OCI-LY1 (cell line): Measurements from ENCODE around the gene CHSY1.
"Not testable (repeated sequence)": the region's sequence is repeated elsewhere in the genome, so short reads cannot be mapped to it uniquely, and the experiment has no call there.

Experiments used
- H2AFZ ChIP-seq: fragments of 200-600 bp; sonication (generic), shearing (Covaris generic); 2 replicates; pipeline ENCODE4 v1.6.0; 2014; ENCODE audit warnings: antibody characterized with exemption, mild to moderate bottlenecking, low read length
- H3F3A ChIP-seq: fragments of 200-600 bp; sonication (generic), shearing (Covaris generic); 2 replicates; pipeline ENCODE4 v1.6.0; 2014; ENCODE audit warnings: mild to moderate bottlenecking, antibody characterized with exemption, low read length, moderate library complexity; ENCODE audit not compliant: insufficient read depth
- H3K27ac ChIP-seq: fragments of 200-600 bp; sonication (generic); 2 replicates; pipeline ENCODE4 v1.5.1; 2014; ENCODE audit warnings: low read length, mixed run types, mild to moderate bottlenecking, low read depth; ENCODE audit not compliant: poor library complexity, severe bottlenecking
- H3K27me3 ChIP-seq: fragments of 200-600 bp; sonication (generic); 2 replicates; pipeline ENCODE4 v1.6.0; 2014; ENCODE audit warnings: antibody characterized with exemption, mild to moderate bottlenecking, low read length, moderate library complexity; ENCODE audit not compliant: insufficient read depth
- H3K36me3 ChIP-seq: fragments of 200-600 bp; sonication (generic); 2 replicates; pipeline ENCODE4 v1.6.1; 2014; ENCODE audit warnings: mild to moderate bottlenecking, antibody characterized with exemption, low read length, moderate library complexity, mixed read lengths; ENCODE audit not compliant: insufficient read depth
- H3K4me1 ChIP-seq: fragments of 200-600 bp; sonication (generic); 2 replicates; pipeline ENCODE4 v1.5.1; 2014; ENCODE audit warnings: mild to moderate bottlenecking, low read length, moderate library complexity; ENCODE audit not compliant: insufficient read depth, severe bottlenecking
- H3K4me2 ChIP-seq: fragments of 200-600 bp; sonication (generic), shearing (Covaris generic); 2 replicates; pipeline ENCODE4 v1.6.1; 2014; ENCODE audit warnings: low read length
- H3K4me3 ChIP-seq: fragments of 200-600 bp; sonication (generic); 2 replicates; pipeline ENCODE4 v1.5.1; 2014; ENCODE audit warnings: low read length, low read depth, mild to moderate bottlenecking, mixed read lengths; ENCODE audit not compliant: poor library complexity, severe bottlenecking
- H3K79me2 ChIP-seq: fragments of 200-600 bp; shearing (Covaris generic); 2 replicates; pipeline ENCODE4 v1.6.1; 2016; ENCODE audit warnings: mixed run types, low read length, mixed read lengths; ENCODE audit not compliant: insufficient read depth
- H3K9ac ChIP-seq: fragments of 200-600 bp; sonication (generic), shearing (Covaris generic); 2 replicates; pipeline ENCODE4 v1.6.1; 2014; ENCODE audit warnings: mild to moderate bottlenecking, low read length, mixed read lengths
- H3K9me2 ChIP-seq: fragments of 200-600 bp; sonication (generic), shearing (Covaris generic); 2 replicates; pipeline ENCODE4 v1.6.1; 2014; ENCODE audit warnings: low read depth, mild to moderate bottlenecking, low read length, mixed read lengths
- H3K9me3 ChIP-seq: fragments of 200-600 bp; shearing (Covaris generic); 2 replicates; pipeline ENCODE4 v1.6.1; 2014; ENCODE audit warnings: low read length, mixed read lengths
- H4K20me1 ChIP-seq: fragments of 200-600 bp; sonication (generic), shearing (Covaris generic); 2 replicates; pipeline ENCODE4 v1.6.0; 2016; ENCODE audit warnings: mild to moderate bottlenecking, low read length; ENCODE audit not compliant: insufficient read depth
- CTCF ChIP-seq: fragments of 200-600 bp; sonication (generic), shearing (Covaris generic); IDR thresholded peaks from 2 replicates; pipeline ENCODE4 v1.5.1; 2017; ENCODE audit warnings: mild to moderate bottlenecking, antibody characterized with exemption, low read length, moderate library complexity, mixed read lengths
- EZH2 ChIP-seq: fragments of 200-600 bp; sonication (generic), shearing (Covaris generic); IDR thresholded peaks from 2 replicates; pipeline ENCODE4 v1.8.0; 2017; ENCODE audit warnings: borderline replicate concordance, mixed run types, mild to moderate bottlenecking, antibody characterized with exemption, low read length, moderate library complexity, mixed read lengths

Gene CHSY1

GRCh38 chr15:101294731-101295606, 43.1 kb upstream of the CHSY1 start, which contains the start of gene SNRPA1:
SNRPA1 (minus strand) TSS chr15:101295248; CDS start chr15:101295178, 70 bp downstream.
- Histone ChIP-seq H2AFZ (peak within 1 kb of the TSS; percentile 97), H3K4me2 (peak within 1 kb of the TSS; percentile 98), H3K27ac (peak within 1 kb of the TSS; percentile 78), H4K20me1 (0 out of 2 replicates have a peak, but pooled peaks cover 6% of the 10 kb centered on the region), H3K9me2 (no peaks in the 10 kb centered on the region), H3K9ac (peak within 1 kb of the TSS; percentile 94), H3K9me3 (no peaks in the 10 kb centered on the region), H3K36me3 (peaks cover 26% of the 10 kb centered on the region), H3K27me3 (no peaks in the 10 kb centered on the region), H3F3A (no peaks in the 10 kb centered on the region), H3K79me2 (peaks cover 46% of the 10 kb centered on the region), H3K4me1 (peaks cover 32% of the 10 kb centered on the region), H3K4me3 (peak within 1 kb of the TSS; percentile 98)
- TF ChIP-seq CTCF (no peak), EZH2 (no peak)

DNA sequence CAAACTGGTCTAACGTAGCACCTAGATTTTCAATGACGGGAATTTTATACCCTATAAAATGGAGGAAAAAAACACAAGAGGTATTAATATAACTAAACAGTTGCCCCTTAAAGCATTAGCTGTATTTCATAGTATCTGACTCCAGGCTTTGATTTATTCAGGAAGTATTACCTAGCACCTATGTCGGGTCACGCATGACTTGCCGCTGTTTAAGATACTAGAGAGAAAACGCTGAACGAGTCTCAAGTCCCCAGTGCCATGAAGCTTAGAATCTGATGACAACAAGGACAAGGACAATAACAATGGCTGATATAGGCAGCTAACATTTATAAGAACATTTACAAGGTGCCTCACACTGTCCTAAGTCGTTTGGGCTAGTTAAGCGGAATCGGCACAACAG, 41.3 kb upstream of the CHSY1 start:
- Histone ChIP-seq H3K4me1 (peaks cover 32% of the 10 kb centered on the region), H3K9me2 (no peaks in the 10 kb centered on the region), H4K20me1 (0 out of 2 replicates have a peak, but pooled peaks cover 9% of the 10 kb centered on the region), H3K27me3 (no peaks in the 10 kb centered on the region), H2AFZ (no peak overlapping the region), H3K9me3 (no peaks in the 10 kb centered on the region), H3K79me2 (peaks cover 61% of the 10 kb centered on the region), H3K27ac (peak overlapping the region; percentile 78), H3K9ac (peak overlapping the region; percentile 94), H3K36me3 (peaks cover 45% of the 10 kb centered on the region), H3K4me3 (peak overlapping the region; percentile 98), H3F3A (no peaks in the 10 kb centered on the region), H3K4me2 (peak overlapping the region; percentile 98)
- TF ChIP-seq CTCF (no peak), EZH2 (no peak)

- H3F3A ChIP-seq = no peaks in the 10 kb centered on the region
- peaks cover 21% of the 10 kb centered on the region for H3K4me1 ChIP-seq
- H3K27ac ChIP-seq = no peak overlapping the region
- no peak overlapping the region for H2AFZ ChIP-seq
- peaks cover 86% of the 10 kb centered on the region for H3K36me3 ChIP-seq
- 0 out of 2 replicates have a peak, but pooled peaks cover 9% of the 10 kb centered on the region for H4K20me1 ChIP-seq
- H3K9me2 ChIP-seq = no peaks in the 10 kb centered on the region
- H3K4me2 ChIP-seq = no peak overlapping the region
- H3K9ac ChIP-seq = no peak overlapping the region
- no peaks in the 10 kb centered on the region for H3K27me3 ChIP-seq
- no peak overlapping the region for H3K4me3 ChIP-seq
- peaks cover 60% of the 10 kb centered on the region for H3K79me2 ChIP-seq
- H3K9me3 ChIP-seq = no peaks in the 10 kb centered on the region
- TF ChIP-seq EZH2 (no peak), CTCF (peak; percentile 70)
These were observed 37.2 kb upstream of the CHSY1 start for GRCh38 chr15:101288905-101289513.

- H3K27ac ChIP-seq, H3F3A ChIP-seq, H3K9me2 ChIP-seq, H3K4me1 ChIP-seq, H3K4me2 ChIP-seq, H4K20me1 ChIP-seq, H3K9ac ChIP-seq, H3K9me3 ChIP-seq, H2AFZ ChIP-seq, H3K4me3 ChIP-seq, H3K27me3 ChIP-seq: not testable (repeated sequence)
- peaks cover 99% of the 10 kb centered on the region for H3K36me3 ChIP-seq
- peaks cover 43% of the 10 kb centered on the region for H3K79me2 ChIP-seq
These were observed 35.5 kb upstream of the CHSY1 start for GRCh38 chr15:101287342-101287741.
